Transverse colon (tissue), 4 donors: ENCODE measurements around the gene KRTAP10-1.

ENCODE experiments used
- POLR2AphosphoS5 ChIP-seq, 3 donors: sonication (generic); formaldehyde crosslinking; IDR thresholded peaks; one replicate each; pipeline ENCODE4 v1.6.1; 2016; ENCODE audit warnings: antibody characterized with exemption in 3 of 3
- TF ChIP-seq, protein P1 (sequence below), 5 experiments: fragments of 200-600 bp in 3 of 5; fragments of 450-650 bp in 2 of 5; sonication (generic) in 3 of 5; IDR thresholded peaks; 1 replicate in 2 of 5; 2 replicates in 3 of 5; pipeline ENCODE4 v1.5.1; 2016 to 2017; ENCODE audit warnings: antibody characterized with exemption in 5 of 5, inconsistent platforms in 3 of 5, mild to moderate bottlenecking in 2 of 5, moderate library complexity in 1 of 5

- TF ChIP-seq, protein P1, sequence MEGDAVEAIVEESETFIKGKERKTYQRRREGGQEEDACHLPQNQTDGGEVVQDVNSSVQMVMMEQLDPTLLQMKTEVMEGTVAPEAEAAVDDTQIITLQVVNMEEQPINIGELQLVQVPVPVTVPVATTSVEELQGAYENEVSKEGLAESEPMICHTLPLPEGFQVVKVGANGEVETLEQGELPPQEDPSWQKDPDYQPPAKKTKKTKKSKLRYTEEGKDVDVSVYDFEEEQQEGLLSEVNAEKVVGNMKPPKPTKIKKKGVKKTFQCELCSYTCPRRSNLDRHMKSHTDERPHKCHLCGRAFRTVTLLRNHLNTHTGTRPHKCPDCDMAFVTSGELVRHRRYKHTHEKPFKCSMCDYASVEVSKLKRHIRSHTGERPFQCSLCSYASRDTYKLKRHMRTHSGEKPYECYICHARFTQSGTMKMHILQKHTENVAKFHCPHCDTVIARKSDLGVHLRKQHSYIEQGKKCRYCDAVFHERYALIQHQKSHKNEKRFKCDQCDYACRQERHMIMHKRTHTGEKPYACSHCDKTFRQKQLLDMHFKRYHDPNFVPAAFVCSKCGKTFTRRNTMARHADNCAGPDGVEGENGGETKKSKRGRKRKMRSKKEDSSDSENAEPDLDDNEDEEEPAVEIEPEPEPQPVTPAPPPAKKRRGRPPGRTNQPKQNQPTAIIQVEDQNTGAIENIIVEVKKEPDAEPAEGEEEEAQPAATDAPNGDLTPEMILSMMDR (IDR thresholded peaks at IDR 0.05) = no peak
- TF ChIP-seq POLR2AphosphoS5 (IDR thresholded peaks at IDR 0.05) = no peak
These were observed 9.6 kb downstream of the KRTAP10-1 start for GRCh38 chr21:44530221-44530902.
